ENCODE results near the gene BPIFB6. TPM values are rescaled to one million over a fixed set of nuclear protein-coding genes. Genes with fewer than 3 reads are reported as not detected.

The BPIFB6 gene
- total and polyA plus RNA-seq, 2 of the 4 experiments (the other 2 are of a cell fraction) = not detected

GRCh38 chr20:33034901-33035492 is 3.5 kb downstream of the BPIFB6 start:
- in situ Hi-C loops (cut with MboI; ENCODE audit: low sequenced_read_pairs) (no loop called here), dilution Hi-C loops (cut with HindIII; ENCODE audit: low sequenced_read_pairs, unreplicated experiment) (no loop called here), intact Hi-C loops (cut with micrococcal nuclease) (no loop called here)
- Histone ChIP-seq H2AFZ (replicated peaks; ENCODE audit: low read length, poor library complexity) (no peak overlapping the region), H2BK15ac (ENCODE audit: low read depth, low read length) (no peak overlapping the region), H4K8ac (ENCODE audit: low read depth in 2 of 2, low read length in 2 of 2) (no peak overlapping the region), H3K4me2 (ENCODE audit: low read depth, low read length) (no peak overlapping the region), H3K79me1 (ENCODE audit: low read depth in 1 of 2, low read length in 2 of 2) (no peaks in the 10 kb centered on the region), H2BK20ac (ENCODE audit: low read depth, low read length) (no peak overlapping the region), H3K9me1 (ENCODE audit: insufficient read depth, low read length) (no peaks in the 10 kb centered on the region), H3K18ac (ENCODE audit: low read depth, low read length) (no peak overlapping the region), H2AK9ac (replicated peaks; ENCODE audit: low read depth, low read length, poor library complexity) (no peak overlapping the region), H3K56ac (ENCODE audit: extremely low read depth, insufficient read depth, low read length) (no peak overlapping the region), H3K9ac (ENCODE audit: low read depth, low read length) (no peak overlapping the region), H3K36me3 (ENCODE audit: control insufficient read depth, insufficient read depth, low read length) (no peaks in the 10 kb centered on the region), H4K5ac (ENCODE audit: low read depth, low read length) (no peak overlapping the region), H4K91ac (ENCODE audit: insufficient read depth, low read depth, low read length) (no peak overlapping the region), H2BK120ac (ENCODE audit: low read depth, low read length) (no peak overlapping the region), H4K20me1 (ENCODE audit: insufficient read depth, low read length) (no peaks in the 10 kb centered on the region), H3K14ac (replicated peaks; ENCODE audit: low read depth, low read length) (no peak overlapping the region), H3K4ac (ENCODE audit: low read depth, low read length) (no peak overlapping the region), H3K27me3 (ENCODE audit: control insufficient read depth, insufficient read depth, low read length) (no peaks in the 10 kb centered on the region; the same call in 1 of the 2 replicates), H3K4me3 (ENCODE audit: insufficient read depth, low read depth, low read length) (no peak overlapping the region), H3K9me3 (ENCODE audit: control insufficient read depth, insufficient read depth, low read length) (no peaks in the 10 kb centered on the region), H3K4me1 (ENCODE audit: control insufficient read depth, insufficient read depth, low read length) (no peaks in the 10 kb centered on the region), H3K23ac (ENCODE audit: low read depth, low read length) (no peak overlapping the region), H2AK5ac (ENCODE audit: low read depth, low read length) (no peak overlapping the region), H3K27ac (ENCODE audit: insufficient read depth, low read length) (no peak overlapping the region), H2BK5ac (ENCODE audit: low read depth, low read length, poor library complexity, severe bottlenecking) (no peak overlapping the region)
- 43% methylated on average over 5 of the region's 6 CpGs; no CpG with 5 or more reads in 1 of the 2 experiments for WGBS, 2 experiments (ENCODE audit: extremely low coverage in 2 of 2, insufficient read length in 1 of 2)
- no TSS peak for BruUV-seq (replicated peaks)
- DNase-seq (no peak), ATAC-seq (ENCODE audit: low read depth) (no peak)
- CTCF ChIA-PET = no interaction called here
- POLR2A ChIA-PET (ENCODE audit: unreplicated experiment) = no interaction called here
- TF ChIP-seq CEBPB (IDR thresholded peaks at IDR 0.05; ENCODE audit: low read depth, low read length) (no peak), BHLHE40 (IDR thresholded peaks at IDR 0.05; ENCODE audit: low read depth, low read length) (no peak), CHD1 (IDR thresholded peaks at IDR 0.05; ENCODE audit: low read depth, low read length) (no peak), POLR2A (IDR thresholded peaks at IDR 0.05; ENCODE audit: low read depth, low read length) (no peak), MAFK (IDR thresholded peaks at IDR 0.05; ENCODE audit: low read depth, low read length) (no peak), RAD21 (IDR thresholded peaks at IDR 0.05; ENCODE audit: low read length) (no peak), MXI1 (IDR thresholded peaks at IDR 0.05; ENCODE audit: borderline replicate concordance, low read depth, low read length) (no peak), CTCF (conservative IDR thresholded peaks at IDR 0.05; ENCODE audit: low read depth, low read length) (no peak), FOS (IDR thresholded peaks at IDR 0.05; ENCODE audit: low read depth, low read length) (no peak), USF2 (IDR thresholded peaks at IDR 0.05; ENCODE audit: low read depth, low read length) (no peak), NFE2L2 (IDR thresholded peaks at IDR 0.05; ENCODE audit: low read depth, low read length) (no peak), ELK1 (IDR thresholded peaks at IDR 0.05; ENCODE audit: borderline replicate concordance, low read depth, low read length) (no peak), MAZ (IDR thresholded peaks at IDR 0.05; ENCODE audit: borderline replicate concordance, low read depth, low read length) (no peak), RFX5 (IDR thresholded peaks at IDR 0.05; ENCODE audit: low read depth, low read length) (no peak), RCOR1 (IDR thresholded peaks at IDR 0.05; ENCODE audit: insufficient replicate concordance, low read length) (no peak), SMC3 (IDR thresholded peaks at IDR 0.05; ENCODE audit: low read depth, low read length) (no peak)

Measured in IMR-90 (cell line).